Fibroblast of lung (primary cell): ENCODE data around the gene BAG1.

Experiments
- CTCF ChIP-seq, 2 donors: IDR thresholded peaks in 1 of 2; conservative IDR thresholded peaks in 1 of 2; 1 replicate in 1 of 2; 2 replicates in 1 of 2; pipeline ENCODE4 v1.5.1; 2011 to 2012; ENCODE audit warnings: low read length in 2 of 2, control low read depth in 1 of 2, inconsistent platforms in 1 of 2, low read depth in 1 of 2, mild to moderate bottlenecking in 1 of 2
- EZH2 ChIP-seq: IDR thresholded peaks from 2 replicates; pipeline ENCODE4 v1.5.1; 2012; ENCODE audit warnings: low read length, control low read depth, mild to moderate bottlenecking; ENCODE audit errors: missing control alignments

DNA sequence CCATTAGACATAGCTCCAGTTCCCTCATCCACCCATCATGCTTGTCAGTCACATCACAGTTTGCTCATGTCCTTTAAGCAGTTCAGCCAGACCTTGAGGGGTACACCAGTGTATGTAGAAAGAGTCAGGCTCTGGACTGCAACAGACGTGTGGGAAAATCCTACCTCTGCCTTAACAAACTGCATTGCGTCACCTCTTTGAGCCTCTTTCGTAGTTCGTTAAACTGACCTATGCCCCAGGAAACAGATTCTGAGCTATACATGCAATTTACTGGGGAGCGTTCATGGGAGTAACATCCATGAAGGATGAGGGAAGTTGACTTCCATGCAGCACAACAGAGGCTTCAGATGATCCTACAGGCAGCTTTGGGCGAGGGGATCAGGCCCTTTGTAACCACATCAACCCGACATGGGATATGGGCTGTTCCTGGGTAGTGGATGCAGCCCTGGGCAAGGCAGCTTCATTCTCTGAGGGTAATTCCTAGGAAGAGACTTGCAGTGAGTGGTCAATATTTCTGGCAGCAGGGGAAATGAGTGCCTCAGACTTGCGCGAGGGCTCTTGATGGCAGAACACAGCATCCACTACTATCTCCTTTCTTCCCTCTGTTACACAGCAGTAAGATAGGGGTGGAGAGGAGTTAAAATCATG is 20.2 kb downstream of the BAG1 start:
- TF ChIP-seq CTCF (conservative IDR thresholded peaks at IDR 0.05 in 1 of 2, IDR thresholded peaks at IDR 0.05 in 1 of 2; ENCODE audit: low read depth in 1 of 2, low read length in 2 of 2) (no peak), EZH2 (no peak)
